Measurements from ENCODE around the gene FCHSD2. TPM values are rescaled to one million over a fixed set of nuclear protein-coding genes. Genes with fewer than 3 reads are reported as not detected.
A peak's percentile ranks its signal among the peaks of the same experiment; 100 is the strongest.

The FCHSD2 gene
- total RNA-seq, 1 donor from 2014 or later, result 10.0 TPM

- Histone ChIP-seq H3K36me3 (ENCODE audit: control insufficient read depth, insufficient read depth, low read length) (no peaks in the 10 kb centered on the region), H3K27me3 (ENCODE audit: control insufficient read depth, insufficient read depth, low read length) (no peaks in the 10 kb centered on the region), H3K4me3 (ENCODE audit: low read depth, low read length) (no peak overlapping the region)
- FAIRE-seq (no peak), DNase-seq (ENCODE audit: low read depth) (peak; percentile 15)
- TF ChIP-seq, protein P1, sequence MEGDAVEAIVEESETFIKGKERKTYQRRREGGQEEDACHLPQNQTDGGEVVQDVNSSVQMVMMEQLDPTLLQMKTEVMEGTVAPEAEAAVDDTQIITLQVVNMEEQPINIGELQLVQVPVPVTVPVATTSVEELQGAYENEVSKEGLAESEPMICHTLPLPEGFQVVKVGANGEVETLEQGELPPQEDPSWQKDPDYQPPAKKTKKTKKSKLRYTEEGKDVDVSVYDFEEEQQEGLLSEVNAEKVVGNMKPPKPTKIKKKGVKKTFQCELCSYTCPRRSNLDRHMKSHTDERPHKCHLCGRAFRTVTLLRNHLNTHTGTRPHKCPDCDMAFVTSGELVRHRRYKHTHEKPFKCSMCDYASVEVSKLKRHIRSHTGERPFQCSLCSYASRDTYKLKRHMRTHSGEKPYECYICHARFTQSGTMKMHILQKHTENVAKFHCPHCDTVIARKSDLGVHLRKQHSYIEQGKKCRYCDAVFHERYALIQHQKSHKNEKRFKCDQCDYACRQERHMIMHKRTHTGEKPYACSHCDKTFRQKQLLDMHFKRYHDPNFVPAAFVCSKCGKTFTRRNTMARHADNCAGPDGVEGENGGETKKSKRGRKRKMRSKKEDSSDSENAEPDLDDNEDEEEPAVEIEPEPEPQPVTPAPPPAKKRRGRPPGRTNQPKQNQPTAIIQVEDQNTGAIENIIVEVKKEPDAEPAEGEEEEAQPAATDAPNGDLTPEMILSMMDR (IDR thresholded peaks at IDR 0.05; ENCODE audit: insufficient read depth, low read length, severe bottlenecking), result no peak
These were observed 94.2 kb downstream of the FCHSD2 start for GRCh38 chr11:73047773-73048371.

DNA sequence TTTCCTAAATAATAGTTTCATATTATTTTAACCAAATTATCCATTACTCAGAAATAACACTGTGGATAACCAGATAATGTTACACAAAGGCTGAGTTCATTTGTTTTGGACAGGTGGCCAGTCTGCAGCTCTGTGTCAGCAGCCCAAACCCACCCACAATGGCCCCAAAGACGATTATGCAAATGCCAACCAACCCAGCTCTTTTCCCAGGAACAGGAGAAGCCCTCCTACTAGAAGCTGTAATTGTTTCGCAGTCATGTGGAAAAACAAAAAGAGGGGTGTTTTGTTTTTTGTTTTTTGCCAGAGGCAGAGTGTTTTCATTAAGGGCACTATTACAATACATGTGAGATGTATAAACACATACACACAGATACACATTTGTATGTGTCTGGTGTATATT is 102.1 kb downstream of the FCHSD2 start:
- DNase-seq (ENCODE audit: low read depth), result no peak
- H3K4me3 ChIP-seq (ENCODE audit: low read depth, low read length), result no peak overlapping the region
- no peaks in the 10 kb centered on the region for H3K27me3 ChIP-seq (ENCODE audit: control insufficient read depth, insufficient read depth, low read length)
- no peak for FAIRE-seq
- TF ChIP-seq, protein P1 (IDR thresholded peaks at IDR 0.05; ENCODE audit: insufficient read depth, low read length, severe bottlenecking), result no peak
- no peaks in the 10 kb centered on the region for H3K36me3 ChIP-seq (ENCODE audit: control insufficient read depth, insufficient read depth, low read length)

DNA sequence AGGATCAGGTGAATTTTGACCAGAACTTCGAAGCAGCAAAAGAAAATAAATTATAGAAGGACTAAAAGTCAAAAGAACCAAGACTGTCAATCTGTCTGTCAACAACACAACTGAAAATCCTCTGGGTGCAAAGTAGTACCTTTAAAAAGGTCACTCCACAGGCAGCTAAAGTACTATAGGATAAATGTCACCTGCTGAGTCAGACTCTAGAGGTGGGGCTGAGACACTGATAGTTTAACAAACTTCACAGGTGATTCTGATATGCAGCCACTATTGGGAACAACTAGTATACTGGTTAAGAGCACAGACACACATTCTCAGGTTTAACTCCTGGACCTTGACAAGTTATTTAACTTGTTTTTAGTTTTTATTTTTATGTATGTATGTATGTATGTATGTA is 107.3 kb downstream of the FCHSD2 start:
- Histone ChIP-seq H3K4me3 (ENCODE audit: low read depth, low read length) (no peak overlapping the region), H3K27me3 (ENCODE audit: control insufficient read depth, insufficient read depth, low read length) (no peaks in the 10 kb centered on the region), H3K36me3 (ENCODE audit: control insufficient read depth, insufficient read depth, low read length) (no peaks in the 10 kb centered on the region)
- DNase-seq (ENCODE audit: low read depth) (no peak), FAIRE-seq (no peak)
- TF ChIP-seq, protein P1 (IDR thresholded peaks at IDR 0.05; ENCODE audit: insufficient read depth, low read length, severe bottlenecking), result no peak

DNA sequence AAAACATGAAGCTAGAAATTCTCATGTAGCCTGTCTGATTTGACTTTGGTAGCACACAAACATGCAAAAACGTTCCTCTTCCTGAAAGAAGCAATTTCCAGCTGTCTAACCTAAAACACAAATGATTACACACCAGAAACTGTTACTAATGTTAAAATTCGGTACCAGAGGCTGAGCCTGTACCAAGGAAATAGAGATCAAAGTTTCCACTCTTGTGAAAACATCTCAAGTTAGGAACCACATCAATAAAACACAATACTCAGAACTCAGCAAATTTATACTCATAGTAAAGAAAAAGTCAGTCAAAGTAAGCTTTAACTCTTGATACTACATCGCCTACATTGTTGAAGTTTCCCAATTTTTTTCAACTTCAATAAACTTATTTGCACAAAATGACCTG is 107.8 kb downstream of the FCHSD2 start:
- TF ChIP-seq, protein P1 (IDR thresholded peaks at IDR 0.05; ENCODE audit: insufficient read depth, low read length, severe bottlenecking), result no peak
- no peak for FAIRE-seq
- Histone ChIP-seq H3K4me3 (ENCODE audit: low read depth, low read length) (no peak overlapping the region), H3K36me3 (ENCODE audit: control insufficient read depth, insufficient read depth, low read length) (no peaks in the 10 kb centered on the region), H3K27me3 (ENCODE audit: control insufficient read depth, insufficient read depth, low read length) (no peaks in the 10 kb centered on the region)
- no peak for DNase-seq (ENCODE audit: low read depth)

DNA sequence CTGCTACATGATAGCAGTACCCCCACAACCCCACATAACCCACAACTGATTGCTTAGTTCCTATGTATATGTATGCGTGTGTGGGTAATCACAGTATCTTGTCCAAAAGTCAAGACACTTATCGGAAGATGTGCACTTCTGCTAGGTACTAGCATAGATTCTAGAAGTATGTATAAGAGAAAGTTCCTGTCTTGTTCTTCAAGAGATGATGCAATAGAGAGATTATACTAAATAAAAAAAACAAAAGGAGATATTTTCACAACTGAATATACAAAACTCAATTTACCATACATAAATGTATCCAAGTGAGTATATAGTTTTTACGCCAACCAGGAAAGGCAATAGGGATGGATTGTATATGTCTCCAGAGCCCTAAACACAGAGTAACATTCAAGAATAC is 112.0 kb downstream of the FCHSD2 start:
- FAIRE-seq (no peak), DNase-seq (ENCODE audit: low read depth) (no peak)
- Histone ChIP-seq H3K27me3 (ENCODE audit: control insufficient read depth, insufficient read depth, low read length) (no peaks in the 10 kb centered on the region), H3K4me3 (ENCODE audit: low read depth, low read length) (no peak overlapping the region), H3K36me3 (ENCODE audit: control insufficient read depth, insufficient read depth, low read length) (no peaks in the 10 kb centered on the region)
- TF ChIP-seq, protein P1 (IDR thresholded peaks at IDR 0.05; ENCODE audit: insufficient read depth, low read length, severe bottlenecking), result no peak

- no peak for DNase-seq (ENCODE audit: low read depth)
- Histone ChIP-seq H3K27me3 (ENCODE audit: control insufficient read depth, insufficient read depth, low read length) (no peaks in the 10 kb centered on the region), H3K36me3 (ENCODE audit: control insufficient read depth, insufficient read depth, low read length) (no peaks in the 10 kb centered on the region), H3K4me3 (ENCODE audit: low read depth, low read length) (no peak overlapping the region)
- FAIRE-seq, result no peak
- TF ChIP-seq, protein P1 (IDR thresholded peaks at IDR 0.05; ENCODE audit: insufficient read depth, low read length, severe bottlenecking), result no peak
These were observed 112.7 kb downstream of the FCHSD2 start for GRCh38 chr11:73029403-73029802.

All from bronchial epithelial cell (primary cell).